ENCODE measurements around the gene UPF1.

DNA sequence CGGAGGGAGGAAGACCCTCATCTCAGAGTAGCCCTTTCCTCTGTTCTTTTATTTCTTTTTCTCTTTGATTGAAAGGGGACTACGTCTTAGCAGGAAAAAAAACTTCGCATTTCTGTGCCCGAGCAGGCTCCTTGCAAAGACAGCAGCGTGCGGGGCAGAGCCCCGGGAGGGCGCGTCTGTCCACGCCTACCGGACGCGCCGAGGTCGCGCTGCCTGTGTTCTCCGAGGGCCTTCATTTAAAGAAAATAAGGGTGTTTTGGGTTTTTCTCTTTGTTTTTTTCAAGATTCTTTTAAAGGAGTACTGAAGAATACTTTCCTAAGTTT lies 35.0 kb downstream of the UPF1 start:
- TF ChIP-seq CTCF (IDR thresholded peaks at IDR 0.05) (no peak), EZH2 (IDR thresholded peaks at IDR 0.05) (no peak)
